Activated T-helper 9 cell treated with anti-CD3 and anti-CD28 coated beads, Interleukin-2, amount 50 U/mL, for 16 hours (primary cell): Measurements from ENCODE around the gene NHEJ1.

Experiments
- DNase-seq: peaks from one replicate; pipeline ENCODE4 v3.0.0-alpha.2; 2020; ENCODE audit warnings: low read depth

Gene NHEJ1

GRCh38 chr2:219167997-219168396 lies 7.4 kb upstream of the NHEJ1 start:
- no peak for DNase-seq

DNA sequence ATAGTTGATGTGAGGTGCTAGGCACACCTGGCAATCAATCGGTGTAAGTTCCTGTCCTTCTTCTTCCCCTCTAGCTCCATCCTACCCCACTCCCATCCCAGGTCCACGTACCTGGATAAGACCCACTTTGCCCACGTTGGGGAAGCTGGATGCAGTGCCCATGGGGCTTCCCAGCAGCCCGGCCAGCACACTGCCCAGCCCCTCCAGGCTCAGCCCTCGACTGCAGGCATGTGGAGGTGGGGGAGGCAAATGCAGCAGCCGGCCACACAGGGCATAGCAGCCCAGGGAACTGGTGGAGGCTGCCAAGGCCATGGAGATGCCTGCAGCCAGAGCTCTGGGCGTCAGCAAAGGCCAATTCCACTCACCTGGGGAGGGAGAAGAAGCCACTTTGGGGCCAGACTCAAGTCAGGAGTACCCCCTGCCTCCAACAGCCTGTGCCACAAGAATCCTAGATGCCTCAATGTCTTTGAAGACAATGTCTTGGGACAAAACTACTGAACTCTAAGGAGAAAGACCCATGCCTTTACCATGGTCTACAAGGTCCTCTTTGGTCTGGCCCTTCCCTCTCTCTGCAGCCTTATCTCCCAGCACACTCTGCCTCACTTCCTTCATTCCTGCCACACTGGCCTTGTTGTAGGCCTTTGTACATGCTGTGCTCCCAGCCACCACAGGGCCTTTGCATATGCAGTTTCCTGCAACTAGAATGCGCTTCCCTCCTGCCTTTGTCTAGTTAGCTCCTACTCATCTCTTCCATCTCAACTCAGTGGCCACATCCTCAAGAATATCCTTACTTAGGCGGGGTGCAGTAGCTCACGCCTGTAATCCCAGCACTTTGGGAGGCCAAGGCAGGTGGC lies 4.7 kb upstream of the NHEJ1 start:
- no peak for DNase-seq

DNA sequence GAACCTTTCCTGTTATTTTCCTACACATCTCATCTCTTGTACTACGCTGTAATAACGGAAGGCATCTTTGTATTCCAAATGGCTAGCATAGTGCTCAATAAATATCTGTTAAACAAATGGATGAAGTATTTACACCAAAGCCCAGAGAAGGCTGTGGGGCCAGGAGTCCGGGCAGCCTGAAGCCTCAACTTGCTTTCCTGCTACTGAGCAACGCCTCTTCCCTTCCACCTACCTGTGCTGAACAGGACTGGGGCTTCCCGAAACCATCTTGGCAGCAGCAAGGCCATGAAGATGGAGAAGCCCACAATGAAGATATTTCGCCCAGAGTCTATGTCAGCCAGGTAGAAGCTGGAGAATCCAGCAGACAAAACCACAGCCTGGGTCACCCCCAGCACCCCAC lies 2.5 kb upstream of the NHEJ1 start:
- DNase-seq = no peak

DNA sequence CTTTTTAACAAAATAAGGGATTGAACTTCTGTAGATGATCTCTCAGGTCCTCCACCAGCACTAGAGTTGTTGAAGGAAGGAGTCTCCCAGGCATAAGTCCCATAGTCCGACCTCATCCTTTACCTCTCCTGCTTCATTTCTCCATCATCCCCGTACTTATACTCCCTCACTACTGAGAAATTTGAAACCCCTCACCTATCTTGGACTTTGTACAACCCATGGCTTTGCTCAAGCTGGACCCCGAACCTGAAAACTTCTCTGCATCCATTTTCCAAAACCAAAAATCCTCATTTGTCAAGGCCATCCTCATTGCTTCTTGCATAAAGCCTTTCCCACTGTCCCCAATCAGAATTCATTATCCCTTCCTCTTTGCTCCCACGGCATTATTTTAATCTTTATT lies 482 bp upstream of the NHEJ1 start:
- DNase-seq = no peak

GRCh38 chr2:219159771-219160185 lies 837 bp downstream of the NHEJ1 start:
- DNase-seq = no peak

DNA sequence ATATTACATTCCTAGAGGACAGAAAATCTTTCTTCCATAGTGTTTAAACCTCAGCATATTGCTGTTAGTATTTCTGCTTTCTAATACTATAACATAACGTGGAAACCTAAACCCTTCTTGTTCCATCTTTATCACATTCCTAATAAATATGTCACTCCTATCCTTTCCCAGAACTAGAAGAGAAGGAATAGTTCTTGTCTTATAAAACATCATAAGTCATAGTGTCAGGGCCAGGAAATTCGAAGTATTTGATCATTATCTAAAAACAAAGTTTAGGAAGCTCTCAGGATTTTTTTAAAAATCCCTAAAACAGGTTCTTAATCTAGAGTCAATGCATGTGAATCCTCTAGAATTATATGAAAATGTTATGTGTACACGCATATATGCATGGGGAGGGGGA lies 2.0 kb downstream of the NHEJ1 start:
- DNase-seq = no peak

DNA sequence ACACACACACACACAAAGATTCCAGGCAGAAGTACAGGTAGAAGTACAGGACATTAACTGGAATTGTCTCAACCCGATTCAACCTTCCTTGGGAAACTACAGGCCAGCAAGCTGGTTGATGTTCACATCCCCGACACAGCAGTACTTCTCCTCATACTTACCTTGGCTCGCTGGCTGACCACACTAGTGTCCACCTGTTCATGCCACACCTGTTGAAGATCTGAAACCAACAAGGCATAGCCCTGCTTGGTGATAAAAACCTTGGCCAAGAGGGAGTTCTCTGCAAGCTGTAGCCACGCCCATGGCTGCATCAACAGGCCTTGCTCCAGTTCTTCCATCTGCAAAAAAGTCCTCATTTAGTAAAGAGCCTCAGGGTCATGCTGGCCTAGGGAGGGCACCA lies 2.6 kb downstream of the NHEJ1 start:
- DNase-seq = no peak

DNA sequence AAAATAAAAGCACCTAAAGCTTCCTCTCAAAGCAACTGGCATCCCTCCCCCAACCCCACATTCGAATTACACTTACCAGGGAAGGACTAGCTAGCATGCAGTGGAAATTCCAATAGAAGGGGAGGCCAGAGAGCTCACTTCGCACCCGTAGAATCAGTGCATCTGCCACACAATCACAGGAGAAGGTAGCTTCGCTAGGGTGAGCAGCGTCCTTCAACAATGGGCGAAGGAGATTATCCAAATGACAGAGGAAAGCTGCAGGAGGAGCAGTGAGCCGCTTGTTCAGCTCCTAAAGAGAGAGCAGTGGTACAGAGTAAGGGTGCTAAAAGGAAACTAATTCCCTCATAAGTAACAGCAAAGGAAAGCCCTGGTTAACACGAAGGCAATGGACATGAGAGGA lies 3.2 kb downstream of the NHEJ1 start:
- no peak for DNase-seq

DNA sequence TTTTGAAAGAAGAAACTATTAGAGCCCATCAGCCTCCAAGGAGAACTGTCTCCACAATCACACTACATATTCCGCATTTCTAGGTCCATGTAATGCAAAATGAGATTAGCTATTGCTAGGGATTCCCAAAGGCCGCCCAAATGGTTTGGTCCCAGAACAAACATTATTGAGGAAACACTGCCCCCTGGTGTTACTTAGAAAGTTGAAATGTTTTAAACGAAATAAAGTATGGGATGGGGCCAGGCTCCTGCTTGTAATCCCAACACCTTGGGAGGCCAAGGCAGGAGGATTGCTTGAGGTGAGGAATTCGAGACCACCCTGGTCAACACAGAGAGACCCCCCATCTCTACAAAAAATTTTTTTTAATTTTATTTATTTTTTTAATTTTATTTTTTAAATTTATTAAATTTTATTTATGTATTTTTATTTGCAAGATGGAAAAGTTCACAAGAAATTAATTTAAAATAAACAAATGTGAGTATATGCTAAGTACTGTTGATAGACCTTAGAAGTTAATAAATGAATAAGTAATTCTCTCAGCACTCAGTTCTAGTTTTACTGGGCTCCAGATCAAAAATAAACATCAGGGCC lies 5.5 kb downstream of the NHEJ1 start:
- no peak for DNase-seq

- no peak for DNase-seq
Observed at GRCh38 chr2:219149667-219150066, 10.9 kb downstream of the NHEJ1 start.

GRCh38 chr2:219142329-219142728 lies 18.3 kb downstream of the NHEJ1 start:
- DNase-seq = no peak

DNA sequence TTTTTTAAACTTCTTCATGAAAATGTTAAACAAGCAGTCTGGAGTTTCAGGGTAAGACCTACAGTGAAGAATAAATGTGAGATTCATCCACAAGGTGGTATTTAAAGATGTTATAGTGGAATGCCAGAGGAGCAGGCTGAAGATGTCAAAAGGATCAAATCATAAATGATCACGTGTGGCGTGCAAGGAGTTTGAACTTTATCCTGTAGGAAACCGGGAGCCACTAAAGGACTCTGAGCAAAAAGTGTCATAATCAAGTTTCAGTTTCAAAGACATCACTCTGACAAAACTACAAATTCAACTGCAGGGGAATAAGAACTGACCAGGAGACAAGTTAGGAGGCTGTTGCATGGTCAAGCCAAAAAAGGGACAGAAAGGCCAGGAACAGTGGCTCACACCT lies 19.9 kb downstream of the NHEJ1 start:
- no peak for DNase-seq

DNA sequence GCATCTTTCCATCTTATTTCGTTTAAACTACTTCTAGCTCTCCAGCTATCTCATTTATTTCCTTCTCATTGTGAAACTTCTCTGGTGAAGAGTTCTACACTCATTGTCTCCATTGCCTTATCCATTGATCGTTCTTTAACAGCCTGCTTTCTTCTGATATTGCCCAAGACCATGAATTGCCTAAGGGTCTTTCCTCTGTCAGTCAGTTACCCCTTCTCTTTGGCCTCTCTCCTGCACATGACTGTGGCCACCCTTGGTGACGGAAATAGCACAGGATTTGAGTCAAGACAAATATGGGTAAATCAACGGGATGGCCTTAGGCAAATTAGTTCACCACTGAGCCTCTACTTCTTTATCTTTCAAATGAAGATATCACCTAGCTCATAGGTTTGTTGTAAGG lies 26.6 kb downstream of the NHEJ1 start:
- no peak for DNase-seq

- DNase-seq = no peak
Observed at GRCh38 chr2:219131744-219132143, 28.9 kb downstream of the NHEJ1 start.

DNA sequence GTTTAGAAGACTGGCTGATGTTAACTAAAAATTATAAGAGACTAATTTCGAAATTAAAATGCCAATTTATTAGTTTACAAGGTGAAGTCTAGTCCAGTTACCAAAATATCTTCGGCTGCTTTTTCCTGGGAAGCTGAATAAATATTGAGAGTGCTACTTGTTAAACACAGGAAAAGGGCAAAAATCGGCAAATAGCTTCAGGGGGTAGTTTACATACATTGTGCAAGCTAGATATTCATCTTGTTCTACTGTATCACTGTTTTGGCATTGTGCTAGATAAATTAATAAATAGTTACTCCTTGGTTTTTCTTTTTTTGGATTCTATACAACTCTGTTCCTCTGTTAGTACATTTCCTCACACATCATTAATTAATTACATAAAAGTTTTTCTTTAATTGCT lies 29.3 kb downstream of the NHEJ1 start:
- no peak for DNase-seq

- no peak for DNase-seq
Observed at GRCh38 chr2:219129589-219129988, 31.0 kb downstream of the NHEJ1 start.

- no peak for DNase-seq
Observed at GRCh38 chr2:219128396-219128795, 32.2 kb downstream of the NHEJ1 start.

DNA sequence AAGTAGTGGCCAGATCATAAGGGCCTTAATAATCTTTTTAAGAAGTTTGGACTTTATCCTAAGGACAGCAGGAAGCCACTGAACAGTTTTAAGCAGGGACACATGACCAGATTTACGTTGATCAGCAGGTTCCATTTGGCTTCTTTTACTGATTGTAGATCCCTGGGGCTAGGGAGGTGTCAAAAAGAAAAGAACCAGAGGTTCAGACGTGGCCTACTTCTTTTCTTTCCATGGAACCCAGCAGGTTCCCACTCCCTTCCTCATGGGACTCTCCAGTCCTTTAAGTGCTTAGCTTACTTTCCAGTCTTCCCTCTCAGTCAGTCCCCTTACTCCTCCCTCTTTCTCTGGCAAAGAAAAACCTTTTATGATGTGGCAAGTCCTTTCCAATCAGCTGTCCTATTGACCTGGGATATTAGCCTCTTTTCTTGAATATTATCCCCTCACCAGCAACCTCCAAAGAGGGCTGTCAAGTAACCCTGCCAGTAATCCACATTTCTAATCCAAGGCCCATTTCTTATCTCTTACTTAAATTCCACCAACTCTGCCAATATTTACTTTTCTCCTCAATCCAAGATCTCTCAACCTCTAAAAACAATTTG lies 33.5 kb downstream of the NHEJ1 start:
- DNase-seq = no peak

DNA sequence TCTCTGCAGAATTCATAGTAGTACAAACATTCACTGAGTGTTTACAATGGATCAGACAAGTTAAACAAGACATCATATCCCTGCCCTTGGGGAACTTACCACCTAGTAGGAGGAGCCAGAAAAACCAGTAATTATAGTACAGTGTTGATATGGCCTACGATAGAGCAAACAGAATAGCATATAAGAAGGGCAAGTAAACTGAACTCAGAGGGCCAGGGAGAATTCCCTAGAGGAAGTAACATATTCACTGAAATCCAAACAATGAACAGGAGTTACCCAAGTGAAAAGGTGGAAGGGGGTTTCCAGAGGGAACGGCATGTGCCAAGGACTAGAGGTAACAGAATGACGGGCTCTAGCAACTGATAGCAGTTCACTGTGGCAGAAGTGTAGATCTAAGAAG lies 34.1 kb downstream of the NHEJ1 start:
- no peak for DNase-seq

DNA sequence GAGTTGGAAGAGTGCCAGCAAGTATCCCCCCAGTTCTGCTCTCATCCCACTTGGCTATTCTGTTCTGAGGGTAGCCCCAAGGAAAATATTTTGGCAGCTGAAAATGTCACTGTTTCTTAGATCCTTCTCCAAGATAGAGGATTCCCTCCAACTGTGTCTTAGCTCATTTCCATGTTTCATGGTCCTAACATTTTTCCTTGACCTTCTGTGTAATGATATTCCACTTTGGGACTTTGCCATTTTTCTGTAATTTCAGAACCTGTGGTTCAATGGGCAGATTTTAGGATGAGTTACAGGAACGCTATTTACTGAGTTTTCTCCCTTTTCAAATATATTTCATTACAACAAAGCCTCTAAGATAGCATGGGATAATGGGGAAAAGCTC lies 34.7 kb downstream of the NHEJ1 start:
- DNase-seq = no peak

DNA sequence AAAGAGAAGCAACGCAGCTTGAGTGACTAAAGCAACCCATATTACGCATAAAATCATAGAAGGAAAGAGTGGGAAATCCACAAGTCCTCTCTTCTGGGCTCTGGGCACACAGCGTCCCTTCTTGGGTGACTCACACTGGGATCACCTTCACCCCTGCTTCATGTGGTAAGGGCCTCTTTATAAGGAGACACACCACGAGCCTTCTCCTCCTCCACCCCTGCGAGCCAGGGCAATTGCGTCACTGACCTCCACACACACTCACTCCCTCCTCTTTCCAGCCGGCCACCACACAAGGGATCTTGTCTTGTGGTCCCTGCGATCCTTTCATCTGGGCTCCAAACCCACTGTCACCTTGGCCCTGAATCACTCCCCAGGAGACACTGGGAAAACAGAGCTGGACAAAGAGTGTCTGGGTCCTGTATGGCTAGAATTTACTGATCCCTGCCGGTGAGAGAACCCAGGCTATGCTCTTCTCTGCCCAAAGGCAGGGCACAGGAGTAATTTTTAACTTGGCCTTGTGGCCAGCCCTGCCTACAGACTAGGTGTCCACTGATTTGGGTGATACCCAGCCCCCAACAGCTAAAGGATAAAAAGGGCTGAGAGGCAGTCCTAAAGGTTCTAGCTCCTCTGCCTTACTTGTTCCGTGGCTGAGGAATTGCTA lies 35.3 kb downstream of the NHEJ1 start:
- no peak for DNase-seq

- DNase-seq = no peak
Observed at GRCh38 chr2:219124381-219125110, 36.1 kb downstream of the NHEJ1 start.
